CD4-positive, alpha-beta T cell (primary cell): ENCODE data around the gene MYL12B. TPM values are rescaled to one million over a fixed set of nuclear protein-coding genes. Genes with fewer than 3 reads are reported as not detected.
A peak's percentile ranks its signal among the peaks of the same experiment; 100 is the strongest.

Experiments used
- ATAC-seq: fragments of 200-7000 bp; cut with Tn5 transposase; one replicate; pipeline ENCODE4 v1.10.0; 2022; ENCODE audit warnings: mild to moderate bottlenecking; ENCODE audit not compliant: poor library complexity
- CTCF ChIA-PET: fragments of 350-600 bp; sonication (Branson Sonifier 250); formaldehyde crosslinking; loops from one replicate; lab custom pipeline; 2021; ENCODE audit warnings: antibody characterized with exemption, inconsistent platforms; lab: Charles Lee
- POLR2A ChIA-PET: fragments of 350-600 bp; sonication (Branson Sonifier 250); formaldehyde crosslinking; loops from one replicate; lab custom pipeline; 2021; ENCODE audit warnings: antibody characterized with exemption, inconsistent platforms; lab: Charles Lee
- DNase-seq, 14 experiments: peaks; one replicate each; pipeline ENCODE4 v3.0.0-alpha.2; 2013 to 2020; ENCODE audit warnings: mixed read lengths in 2 of 14
- H3K27ac ChIP-seq, 2 donors: one replicate each; pipeline versions ENCODE4 v1.5.1 to v1.7.0; 2013; ENCODE audit warnings: low read length in 2 of 2, low read depth in 1 of 2, mild to moderate bottlenecking in 1 of 2
- H3K27me3 ChIP-seq, 2 experiments: 1 replicate in 1 of 2; 2 replicates in 1 of 2; pipeline versions ENCODE4 v1.6.1 to v1.7.0; 2013; ENCODE audit warnings: low read length in 2 of 2, control low read depth in 1 of 2, mild to moderate bottlenecking in 1 of 2, moderate library complexity in 1 of 2; ENCODE audit not compliant: insufficient read depth in 2 of 2, control insufficient read depth in 1 of 2
- H3K36me3 ChIP-seq: one replicate; pipeline ENCODE4 v1.6.1; 2013; ENCODE audit warnings: low read length, control low read depth; ENCODE audit not compliant: insufficient read depth
- H3K4me1 ChIP-seq: one replicate; pipeline ENCODE4 v1.6.1; 2013; ENCODE audit warnings: low read length, control low read depth; ENCODE audit not compliant: insufficient read depth
- H3K4me3 ChIP-seq: one replicate; pipeline ENCODE4 v1.5.1; 2013; ENCODE audit warnings: mild to moderate bottlenecking, low read length, moderate library complexity
- H3K9me3 ChIP-seq, 2 experiments: 1 replicate in 1 of 2; 2 replicates in 1 of 2; pipeline versions ENCODE4 v1.6.1 to v1.7.0; 2013; ENCODE audit warnings: low read length in 2 of 2, mild to moderate bottlenecking in 2 of 2, control low read depth in 1 of 2, moderate library complexity in 1 of 2; ENCODE audit not compliant: control insufficient read depth in 1 of 2, insufficient read depth in 1 of 2
- H3K27ac Mint-ChIP-seq: one replicate; pipeline ENCODE4 v1.8.0; 2020; ENCODE audit warnings: mixed read lengths
- H3K27me3 Mint-ChIP-seq: one replicate; pipeline ENCODE4 v1.8.0; 2021; ENCODE audit warnings: mixed read lengths
- H3K36me3 Mint-ChIP-seq: one replicate; pipeline ENCODE4 v1.8.0; 2021; ENCODE audit warnings: low read depth, mixed read lengths
- H3K4me1 Mint-ChIP-seq: one replicate; pipeline ENCODE4 v1.8.0; 2021; ENCODE audit warnings: low read depth, mixed read lengths
- H3K4me3 Mint-ChIP-seq: one replicate; pipeline ENCODE4 v1.8.0; 2020; ENCODE audit warnings: mild to moderate bottlenecking, mixed read lengths
- H3K9me3 Mint-ChIP-seq: one replicate; pipeline ENCODE4 v1.8.0; 2020; ENCODE audit warnings: mixed read lengths
- intact Hi-C, 2 experiments: fragments of 100-400 bp; cut with DNase I in 1 of 2; cut with micrococcal nuclease in 1 of 2; formaldehyde crosslinking; loops; one replicate each; pipeline versions ENCODE4 v1.15.1 to v1.9.0; 2023 to 2025; cut with DNase I, micrococcal nuclease
- total RNA-seq, 174 experiments: library from RNA in 2 of 174; stranded (reverse) in 2 of 174; gene quantifications; one replicate each; pipeline ENCODE4 v1.2.3 and lab custom pipeline; 2021 to 2026
- TF ChIP-seq, protein P1 (sequence below): fragments of 200-600 bp; IDR thresholded peaks from one replicate; pipeline ENCODE4 v1.8.0; 2022; ENCODE audit warnings: antibody characterized with exemption, mild to moderate bottlenecking

Gene MYL12B
- total RNA-seq, 2 experiments from 2014 or later = 128 to 133 TPM

DNA sequence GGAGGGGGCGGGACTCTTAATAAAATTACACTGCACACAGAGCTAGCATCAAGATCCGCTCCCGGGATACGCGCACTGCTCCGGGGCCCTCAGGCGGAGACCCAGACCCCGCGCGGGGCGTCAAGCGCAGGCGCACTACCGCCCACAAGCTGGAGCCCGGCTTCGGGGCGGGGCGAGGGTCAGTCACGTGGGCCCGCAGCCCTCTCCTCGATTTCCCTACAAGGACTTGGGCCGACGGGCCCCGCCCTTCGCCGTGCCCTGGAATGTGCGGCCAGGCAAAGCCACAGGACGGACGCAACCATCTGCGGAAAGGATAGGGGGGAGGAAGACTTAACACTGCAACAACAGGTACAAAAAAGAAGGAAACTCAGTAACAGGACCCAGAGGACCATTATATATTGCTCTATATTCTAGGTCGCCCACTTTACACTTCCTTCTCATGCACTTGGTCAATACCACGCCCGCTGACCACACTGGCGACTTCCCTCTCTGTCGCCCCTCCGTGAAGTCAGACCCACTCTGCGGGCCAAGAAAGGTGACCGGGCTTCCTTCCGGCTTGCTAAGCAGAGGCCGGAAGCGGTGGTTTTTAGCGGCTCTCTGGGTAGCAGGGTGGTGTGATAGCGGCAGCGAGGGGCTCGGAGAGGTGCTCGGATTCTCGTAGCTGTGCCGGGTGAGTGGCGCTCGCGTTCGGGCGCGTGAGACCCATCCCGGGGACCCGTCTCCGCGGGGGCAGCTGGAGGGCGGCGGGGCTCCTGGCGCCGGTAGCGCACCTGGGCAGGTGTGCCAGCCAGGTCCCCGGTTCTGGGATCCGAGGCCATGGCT is 14.5 kb upstream of the MYL12B start, which contains the start of gene MYL12A:
TSS of gene MYL12A (plus strand) at position 562 of the 822 bp plus-strand sequence. CDS start 5,447 bp downstream, outside the sequence.
- Histone ChIP-seq H3K27ac (peak within 1 kb of the TSS; percentile 84 to 92), H3K36me3 (peaks cover 17% of the 10 kb centered on the region), H3K9me3 (peaks cover 0 to 2% of the 10 kb centered on the region in 2 experiments), H3K4me1 (peaks cover 35% of the 10 kb centered on the region), H3K27me3 (no peaks in the 10 kb centered on the region), H3K4me3 (peak within 1 kb of the TSS; percentile 84)
- Mint-ChIP-seq H3K4me3 (peak within 1 kb of the TSS; percentile 93), H3K27me3 (no peaks in the 10 kb centered on the region), H3K27ac (peak within 1 kb of the TSS; percentile 100), H3K4me1 (peaks cover 42% of the 10 kb centered on the region), H3K36me3 (peaks cover 50% of the 10 kb centered on the region), H3K9me3 (no peaks in the 10 kb centered on the region)
- DNase-seq (peak; percentile 68 to 95 (median 88)), ATAC-seq (peak; percentile 62)
- intact Hi-C loops = loop anchor here (1.0 to 10.0 kb wide), 6 partner anchors 14 to 673 kb away; partner anchors contain the start of genes LPIN2 (in 1 of the 2), METTL4 (in 1 of the 2), MYL12B (in 1 of the 2) and NDC80 (in 1 of the 2)
- ChIA-PET POLR2A (interaction anchor here (0.6 to 9.2 kb wide), 39 partner anchors 9 to 658 kb away, joined by 3 to 286 read pairs (median 6); partner anchors contain the start of genes LPIN2, MYL12B, SMCHD1 and TGIF1), CTCF (interaction anchor here (1.2 to 3.2 kb wide), 8 partner anchors 12 to 338 kb away, joined by 3 to 24 read pairs (median 6); partner anchors contain the start of gene MYL12B)
- TF ChIP-seq, protein P1, sequence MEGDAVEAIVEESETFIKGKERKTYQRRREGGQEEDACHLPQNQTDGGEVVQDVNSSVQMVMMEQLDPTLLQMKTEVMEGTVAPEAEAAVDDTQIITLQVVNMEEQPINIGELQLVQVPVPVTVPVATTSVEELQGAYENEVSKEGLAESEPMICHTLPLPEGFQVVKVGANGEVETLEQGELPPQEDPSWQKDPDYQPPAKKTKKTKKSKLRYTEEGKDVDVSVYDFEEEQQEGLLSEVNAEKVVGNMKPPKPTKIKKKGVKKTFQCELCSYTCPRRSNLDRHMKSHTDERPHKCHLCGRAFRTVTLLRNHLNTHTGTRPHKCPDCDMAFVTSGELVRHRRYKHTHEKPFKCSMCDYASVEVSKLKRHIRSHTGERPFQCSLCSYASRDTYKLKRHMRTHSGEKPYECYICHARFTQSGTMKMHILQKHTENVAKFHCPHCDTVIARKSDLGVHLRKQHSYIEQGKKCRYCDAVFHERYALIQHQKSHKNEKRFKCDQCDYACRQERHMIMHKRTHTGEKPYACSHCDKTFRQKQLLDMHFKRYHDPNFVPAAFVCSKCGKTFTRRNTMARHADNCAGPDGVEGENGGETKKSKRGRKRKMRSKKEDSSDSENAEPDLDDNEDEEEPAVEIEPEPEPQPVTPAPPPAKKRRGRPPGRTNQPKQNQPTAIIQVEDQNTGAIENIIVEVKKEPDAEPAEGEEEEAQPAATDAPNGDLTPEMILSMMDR = no peak

DNA sequence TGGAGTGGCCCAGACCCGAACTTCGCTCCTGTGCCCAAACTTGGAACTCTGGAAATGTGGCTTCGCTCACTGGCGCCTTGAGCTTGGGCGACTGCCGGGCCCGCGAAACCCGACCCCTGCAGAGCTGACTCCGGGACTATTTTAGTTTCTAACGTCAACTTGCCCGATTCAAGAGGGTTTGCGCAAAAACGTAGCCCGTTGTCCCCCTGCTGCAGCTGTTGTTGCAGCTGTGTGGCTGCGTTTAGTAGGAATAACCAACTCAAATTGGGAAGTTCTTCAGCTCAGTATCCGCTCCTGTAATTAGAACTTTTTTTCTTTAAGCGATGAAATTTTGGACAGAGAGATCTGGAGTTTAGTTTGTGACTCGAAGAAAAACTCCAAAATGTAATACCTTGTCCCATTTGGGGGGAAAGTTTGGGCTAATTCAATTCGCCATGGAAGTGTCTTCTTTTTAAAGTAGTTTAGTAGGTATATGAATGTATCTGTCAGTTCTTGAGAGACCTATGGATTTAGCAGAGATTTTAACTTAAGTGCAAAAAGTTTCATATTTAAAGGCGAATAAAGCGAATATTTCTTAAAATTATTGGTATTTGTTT is 13.8 kb upstream of the MYL12B start:
- no peaks in the 10 kb centered on the region for H3K9me3 Mint-ChIP-seq
- CTCF ChIA-PET = interaction anchor here (1.2 to 3.2 kb wide), 4 partner anchors 13 to 276 kb away, joined by 3 to 12 read pairs (median 6); partner anchors contain the start of gene MYL12B
- TF ChIP-seq, protein P1 = no peak
- DNase-seq = peak in 5 of 14 experiments; percentile 17 to 70 (median 26)
- H3K27me3 ChIP-seq = no peaks in the 10 kb centered on the region
- H3K27ac Mint-ChIP-seq = peak overlapping the region; percentile 100
- H3K36me3 Mint-ChIP-seq = peaks cover 57% of the 10 kb centered on the region
- H3K4me3 ChIP-seq = peak overlapping the region; percentile 84
- H3K4me1 ChIP-seq = peaks cover 38% of the 10 kb centered on the region
- intact Hi-C loops = loop anchor here (5.0 to 10.0 kb wide), 2 partner anchors 186 to 673 kb away; partner anchors contain the start of genes METTL4 (in 1 of the 2) and NDC80 (in 1 of the 2)
- POLR2A ChIA-PET = interaction anchor here (0.6 to 9.2 kb wide), 31 partner anchors 8 to 643 kb away, joined by 3 to 286 read pairs (median 7); partner anchors contain the start of genes LPIN2, MYL12B, SMCHD1 and TGIF1
- peaks cover 49% of the 10 kb centered on the region for H3K4me1 Mint-ChIP-seq
- no peaks in the 10 kb centered on the region for H3K9me3 ChIP-seq
- ATAC-seq = no peak
- peak overlapping the region; percentile 93 for H3K4me3 Mint-ChIP-seq
- peaks cover 21% of the 10 kb centered on the region for H3K36me3 ChIP-seq
- peak overlapping the region; percentile 84 to 92 for H3K27ac ChIP-seq
- no peaks in the 10 kb centered on the region for H3K27me3 Mint-ChIP-seq
